Urinary bladder (tissue), 4 donors: ENCODE results near the gene SURF2. TPM values are rescaled to one million over a fixed set of nuclear protein-coding genes. Genes with fewer than 3 reads are reported as not detected.
"Not testable (repeated sequence)": the region's sequence is repeated elsewhere in the genome, so short reads cannot be mapped to it uniquely, and the experiment has no call there.

Source experiments
- DNase-seq: peaks from one replicate; pipeline ENCODE4 v3.0.0-alpha.2; 2015; ENCODE audit errors: extremely low spot score
- H3K27ac ChIP-seq: one replicate; pipeline ENCODE4 v1.5.1; 2013; ENCODE audit warnings: low read depth, mild to moderate bottlenecking, moderate library complexity
- H3K36me3 ChIP-seq: one replicate; pipeline ENCODE4 v1.6.1; 2013; ENCODE audit warnings: mild to moderate bottlenecking, moderate library complexity; ENCODE audit not compliant: insufficient read depth
- H3K4me1 ChIP-seq: one replicate; pipeline ENCODE4 v1.6.1; 2013; ENCODE audit warnings: mild to moderate bottlenecking, moderate library complexity; ENCODE audit not compliant: insufficient read depth
- H3K4me3 ChIP-seq: one replicate; pipeline ENCODE4 v1.5.1; 2013; ENCODE audit warnings: low read depth, low read length
- WGBS: extraction: QIAGEN DNeasy Blood & Tissue Kit; methylation state at CpG from one replicate; pipeline ENCODE4 v1.1.7; 2013; 5-methylcytosine and 5-hydroxymethylcytosine counted together
- polyA plus RNA-seq: library from polyadenylated mRNA; stranded (reverse); fragments of 200-250 nt; gene quantifications from one replicate; pipeline ENCODE4 v1.2.3, GENCODE V29; 2013
- total RNA-seq: library from RNA; depleted of rRNA; stranded (reverse); fragments of >200 nt; gene quantifications from one replicate; pipeline ENCODE4 v1.2.3, GENCODE V29; 2014
- donor health status: healthy with polysubstance abuse.
- donor health status: healthy.

SURF2 gene
- total and polyA plus RNA-seq, 2 donors = 7.0 to 30.3 TPM

- Histone ChIP-seq H3K27ac (no peak overlapping the region), H3K4me3 (no peak overlapping the region), H3K36me3 (no peaks in the 10 kb centered on the region), H3K4me1 (no peaks in the 10 kb centered on the region)
- no peak for DNase-seq
- 78% methylated on average over 4 of the region's 4 CpGs for WGBS
Measured at GRCh38 chr9:133382507-133383141, 26.3 kb downstream of the SURF2 start.

GRCh38 chr9:133383438-133383837, 27.1 kb downstream of the SURF2 start:
- H3K4me1 ChIP-seq = no peaks in the 10 kb centered on the region
- no peak for DNase-seq
- H3K4me3 ChIP-seq = no peak overlapping the region
- 96% methylated on average over 3 of the region's 3 CpGs for WGBS
- no peaks in the 10 kb centered on the region for H3K36me3 ChIP-seq
- H3K27ac ChIP-seq = no peak overlapping the region

DNA sequence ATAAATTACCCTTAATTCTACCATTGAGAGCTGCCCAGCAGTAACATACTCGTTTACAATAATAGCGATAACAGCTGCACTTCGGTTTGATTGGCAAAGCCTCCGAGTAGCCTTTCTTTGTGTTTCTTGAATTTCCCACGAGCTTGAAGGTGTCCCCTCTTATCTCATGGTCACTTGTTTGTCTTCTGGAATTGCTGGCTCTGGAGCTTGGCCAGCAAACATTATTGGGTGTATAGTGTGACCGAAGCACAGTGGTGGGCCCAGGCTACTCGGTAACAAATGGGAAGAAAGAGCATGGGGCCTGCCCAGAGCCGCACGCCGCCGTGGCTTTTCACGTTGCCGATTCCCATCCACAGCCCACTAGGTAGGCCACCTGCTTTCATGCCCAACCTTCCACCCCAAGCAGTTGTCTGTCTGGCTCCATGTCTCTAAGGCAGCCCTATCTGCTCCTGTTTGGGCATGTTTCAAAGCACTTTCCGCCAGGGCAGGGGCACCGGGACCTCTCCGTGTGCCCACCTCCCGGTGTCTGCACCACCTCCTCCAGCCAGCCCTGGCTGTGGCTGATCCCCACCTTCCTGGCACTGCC, 28.5 kb downstream of the SURF2 start:
- WGBS = 82% methylated on average over 17 of the region's 17 CpGs
- Histone ChIP-seq H3K4me3 (no peak overlapping the region), H3K4me1 (no peaks in the 10 kb centered on the region), H3K27ac (no peak overlapping the region), H3K36me3 (no peaks in the 10 kb centered on the region)
- no peak for DNase-seq

GRCh38 chr9:133385452-133385851, 29.1 kb downstream of the SURF2 start:
- DNase-seq = no peak
- 87% methylated on average over 14 of the region's 14 CpGs for WGBS
- H3K27ac ChIP-seq = no peak overlapping the region
- no peaks in the 10 kb centered on the region for H3K4me1 ChIP-seq
- H3K4me3 ChIP-seq = no peak overlapping the region
- no peaks in the 10 kb centered on the region for H3K36me3 ChIP-seq

DNA sequence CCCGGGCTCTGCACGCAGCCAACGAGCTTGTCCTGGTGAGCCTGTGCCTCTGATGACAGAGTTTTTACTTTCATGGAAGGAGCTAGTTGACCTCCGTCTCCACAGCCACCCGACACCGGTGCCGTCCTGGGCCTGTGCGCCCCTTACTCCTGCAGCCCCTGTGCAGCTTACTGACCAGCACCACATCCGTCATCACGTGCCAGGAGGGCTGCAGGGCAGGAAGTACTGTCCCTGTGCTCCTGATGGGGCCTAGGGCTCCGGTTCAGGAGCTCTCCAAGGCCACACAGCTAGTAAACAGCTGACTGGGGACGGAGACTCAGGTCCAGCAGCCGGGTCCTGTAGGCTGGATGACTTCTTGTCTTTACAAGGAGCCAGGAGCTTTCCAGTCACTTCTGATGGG, 30.0 kb downstream of the SURF2 start:
- WGBS = 73% methylated on average over 13 of the region's 13 CpGs
- no peak for DNase-seq
- H3K36me3 ChIP-seq = no peaks in the 10 kb centered on the region
- H3K27ac ChIP-seq = no peak overlapping the region
- H3K4me1 ChIP-seq = no peaks in the 10 kb centered on the region
- H3K4me3 ChIP-seq = no peak overlapping the region

DNA sequence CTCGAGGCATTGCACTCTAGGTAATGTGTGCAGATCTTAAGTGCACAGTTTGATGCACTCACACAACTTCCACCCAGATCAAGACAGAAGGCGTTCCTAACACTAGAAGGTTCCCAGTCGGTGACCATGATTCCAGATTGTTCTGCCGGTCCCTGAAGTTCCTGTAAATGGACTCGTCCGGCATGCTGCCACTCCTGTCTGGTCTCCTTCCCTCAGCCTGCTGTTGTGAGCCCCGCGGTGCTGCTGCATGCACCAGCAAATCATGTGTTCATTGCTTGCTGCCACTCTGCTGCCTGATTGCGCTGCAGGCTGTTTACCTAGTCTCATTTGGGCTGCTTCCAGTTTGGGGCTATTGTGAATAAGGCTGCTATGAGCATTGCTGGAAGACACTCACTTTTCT, 31.3 kb downstream of the SURF2 start:
- no peak for DNase-seq
- Histone ChIP-seq H3K4me3 (no peak overlapping the region), H3K4me1 (no peaks in the 10 kb centered on the region), H3K36me3 (no peaks in the 10 kb centered on the region), H3K27ac (no peak overlapping the region)
- WGBS = 75% methylated on average over 9 of the region's 9 CpGs

GRCh38 chr9:133389025-133389557, 32.7 kb downstream of the SURF2 start:
- no peaks in the 10 kb centered on the region for H3K36me3 ChIP-seq
- no peak for DNase-seq
- 95% methylated on average over 12 of the region's 12 CpGs for WGBS
- H3K4me3 ChIP-seq = no peak overlapping the region
- no peak overlapping the region for H3K27ac ChIP-seq
- H3K4me1 ChIP-seq = no peaks in the 10 kb centered on the region

DNA sequence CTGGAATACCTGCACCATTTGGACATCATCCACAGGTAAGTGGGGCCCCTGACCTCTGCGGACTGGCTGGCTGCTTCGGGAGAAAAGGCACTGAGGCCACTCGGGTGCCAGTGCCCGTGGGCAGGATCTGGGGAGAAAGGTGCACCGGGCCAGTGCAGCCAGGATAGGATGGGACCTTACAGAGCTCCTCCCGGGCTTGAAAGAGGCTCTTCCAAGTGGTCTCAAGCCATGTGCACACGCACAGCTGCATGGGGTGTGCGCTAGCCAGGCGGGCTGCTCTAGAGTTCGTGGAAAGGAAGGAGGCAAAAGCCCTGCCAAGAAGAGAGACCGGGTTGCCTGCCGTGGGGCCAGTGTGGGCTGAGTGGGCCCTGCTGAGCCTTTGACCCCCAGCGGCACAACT, 33.2 kb downstream of the SURF2 start:
- no peaks in the 10 kb centered on the region for H3K4me1 ChIP-seq
- no peaks in the 10 kb centered on the region for H3K36me3 ChIP-seq
- no peak for DNase-seq
- no peak overlapping the region for H3K4me3 ChIP-seq
- no peak overlapping the region for H3K27ac ChIP-seq
- WGBS = 85% methylated on average over 13 of the region's 13 CpGs

GRCh38 chr9:133390713-133391112, 34.4 kb downstream of the SURF2 start:
- no peaks in the 10 kb centered on the region for H3K36me3 ChIP-seq
- 82% methylated on average over 7 of the region's 7 CpGs for WGBS
- no peak overlapping the region for H3K27ac ChIP-seq
- DNase-seq = no peak
- no peaks in the 10 kb centered on the region for H3K4me1 ChIP-seq
- no peak overlapping the region for H3K4me3 ChIP-seq

GRCh38 chr9:133391449-133391848, 35.1 kb downstream of the SURF2 start:
- not testable (repeated sequence) for H3K27ac ChIP-seq, H3K36me3 ChIP-seq, H3K4me1 ChIP-seq, H3K4me3 ChIP-seq, DNase-seq
- WGBS = 48% methylated on average over 2 of the region's 4 CpGs

- 96% methylated on average over 3 of the region's 3 CpGs for WGBS
- not testable (repeated sequence) for H3K27ac ChIP-seq, H3K4me1 ChIP-seq, H3K4me3 ChIP-seq, DNase-seq, H3K36me3 ChIP-seq
Measured at GRCh38 chr9:133392308-133392707, 36.0 kb downstream of the SURF2 start.

DNA sequence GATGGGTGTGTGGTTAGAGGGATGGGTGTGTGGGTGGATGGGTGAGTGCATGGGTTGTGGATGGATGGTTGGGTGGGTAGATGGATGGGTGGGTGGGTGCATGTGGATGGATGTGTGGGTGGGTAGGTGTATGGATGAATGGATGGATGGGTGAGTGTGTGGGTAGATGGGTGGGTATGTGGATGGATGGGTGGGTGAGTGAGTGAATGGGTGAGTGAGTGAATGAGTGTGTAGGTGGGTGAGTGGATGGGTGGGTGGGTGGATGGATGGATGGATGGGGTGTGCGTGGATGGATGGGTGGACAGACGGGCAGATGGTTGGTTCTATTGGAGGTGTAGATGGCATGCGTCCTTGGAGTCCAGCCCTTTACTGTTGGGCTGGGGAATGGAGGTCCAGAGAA, 37.0 kb downstream of the SURF2 start:
- Histone ChIP-seq H3K27ac (no peak overlapping the region), H3K36me3 (no peaks in the 10 kb centered on the region), H3K4me3 (no peak overlapping the region), H3K4me1 (no peaks in the 10 kb centered on the region)
- WGBS = 87% methylated on average over 3 of the region's 3 CpGs
- no peak for DNase-seq

GRCh38 chr9:133394687-133395271, 38.4 kb downstream of the SURF2 start:
- H3K4me3 ChIP-seq = no peak overlapping the region
- WGBS = 41% methylated on average over 8 of the region's 8 CpGs
- H3K4me1 ChIP-seq = no peaks in the 10 kb centered on the region

GRCh38 chr9:133396952-133397351, 40.6 kb downstream of the SURF2 start:
- Histone ChIP-seq H3K4me1 (no peaks in the 10 kb centered on the region), H3K4me3 (no peak overlapping the region), H3K27ac (no peak overlapping the region), H3K36me3 (peaks cover 2% of the 10 kb centered on the region)
- WGBS = 25% methylated on average over 14 of the region's 14 CpGs
- DNase-seq = no peak

More at GRCh38 chr9:133394687-133395271, 38.4 kb downstream of the SURF2 start:
- Histone ChIP-seq H3K27ac (no peak overlapping the region), H3K36me3 (no peaks in the 10 kb centered on the region)
- no peak for DNase-seq
